TTC549 (cell line): ENCODE data around the gene TIE1.
"Not testable (repeated sequence)": the region's sequence is repeated elsewhere in the genome, so short reads cannot be mapped to it uniquely, and the experiment has no call there.

ENCODE experiments used
- FAIRE-seq: peaks from 2 replicates; lab custom pipeline; 2012; peaks lifted over from hg19 to GRCh38; lab: Jason Lieb, UNC

TIE1 gene

GRCh38 chr1:43363283-43363934 is 62.6 kb downstream of the TIE1 start:
- FAIRE-seq = no peak

- no peak for FAIRE-seq
These were observed 63.2 kb downstream of the TIE1 start for GRCh38 chr1:43363935-43364525.

GRCh38 chr1:43365678-43366077 is 64.9 kb downstream of the TIE1 start:
- no peak for FAIRE-seq

- no peak for FAIRE-seq
These were observed 65.4 kb downstream of the TIE1 start for GRCh38 chr1:43366179-43366578.

- no peak for FAIRE-seq
These were observed 65.8 kb downstream of the TIE1 start for GRCh38 chr1:43366601-43367025.

- no peak for FAIRE-seq
These were observed 66.5 kb downstream of the TIE1 start for GRCh38 chr1:43367026-43367903.

GRCh38 chr1:43367904-43368645 is 67.3 kb downstream of the TIE1 start, which contains the start of gene ELOVL1:
Gene ELOVL1 (minus strand): TSS chr1:43368011. CDS start chr1:43365609, 2,402 bp downstream.
- FAIRE-seq = no peak

- no peak for FAIRE-seq
These were observed 67.9 kb downstream of the TIE1 start for GRCh38 chr1:43368646-43369020.

GRCh38 chr1:43369779-43370178 is 69.0 kb downstream of the TIE1 start:
- not testable (repeated sequence) for FAIRE-seq

- FAIRE-seq = no peak
These were observed 69.8 kb downstream of the TIE1 start for GRCh38 chr1:43370564-43370963.

GRCh38 chr1:43372172-43372571 is 71.4 kb downstream of the TIE1 start:
- FAIRE-seq = no peak
